GM19099 (cell line): ENCODE measurements around the gene CD302.

Experiments used
- POLR2A ChIP-seq: IDR thresholded peaks from 3 replicates; pipeline ENCODE4 v1.6.1; 2011; ENCODE audit warnings: low read depth; ENCODE audit not compliant: insufficient read length; ENCODE audit errors: extremely low read depth

Gene CD302

DNA sequence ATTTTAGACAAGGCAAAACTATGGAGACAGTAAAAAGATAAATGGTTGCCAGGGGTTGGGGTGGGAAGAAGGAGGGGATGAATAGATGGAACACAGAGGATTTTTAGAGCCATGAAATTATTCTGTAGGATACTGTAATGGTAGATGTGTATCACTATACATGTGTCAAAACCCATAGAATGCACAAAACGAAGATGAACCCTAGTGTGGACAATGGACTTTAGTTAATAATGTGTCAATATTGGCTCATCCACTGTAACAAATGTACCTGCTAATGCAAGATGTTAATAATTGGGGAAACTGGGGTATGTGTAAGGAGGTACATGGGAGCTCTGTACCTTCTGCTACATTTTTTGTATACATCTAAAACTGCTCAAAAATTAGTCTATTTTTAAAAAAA, 1.8 kb upstream of the CD302 start:
- TF ChIP-seq POLR2A = no peak

DNA sequence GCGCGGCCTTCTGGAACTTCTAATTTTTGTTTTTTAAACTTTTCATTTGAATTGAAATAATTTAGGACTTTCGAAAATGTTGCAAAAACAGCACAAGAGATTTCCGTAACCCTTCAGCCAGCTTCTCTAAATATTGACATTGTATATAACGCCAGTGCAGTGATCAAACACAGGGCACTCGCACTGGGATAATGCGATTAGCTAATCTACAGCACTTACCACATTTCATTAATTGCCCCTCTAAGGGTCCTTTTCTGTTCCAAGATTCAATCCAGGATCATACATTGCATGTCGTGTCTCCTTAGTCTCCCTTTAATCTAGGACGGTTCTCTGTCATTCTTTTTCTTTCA, 343 bp upstream of the CD302 start:
- no peak for TF ChIP-seq POLR2A

DNA sequence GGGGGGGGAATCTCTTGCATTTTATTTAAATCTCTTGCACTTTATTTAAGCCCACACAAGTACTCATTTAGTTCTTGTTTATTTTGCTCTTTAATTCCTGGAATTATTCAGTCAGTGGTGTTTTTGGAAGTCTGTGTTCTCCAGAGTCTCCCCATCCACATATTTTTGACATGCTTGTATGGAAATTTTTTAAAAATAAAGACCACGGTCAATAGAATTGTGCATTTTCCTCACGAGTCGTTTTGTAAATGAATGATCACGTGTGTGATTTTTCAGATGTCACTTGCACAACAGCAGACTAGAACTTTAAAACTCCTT, 824 bp downstream of the CD302 start:
- TF ChIP-seq POLR2A = no peak

DNA sequence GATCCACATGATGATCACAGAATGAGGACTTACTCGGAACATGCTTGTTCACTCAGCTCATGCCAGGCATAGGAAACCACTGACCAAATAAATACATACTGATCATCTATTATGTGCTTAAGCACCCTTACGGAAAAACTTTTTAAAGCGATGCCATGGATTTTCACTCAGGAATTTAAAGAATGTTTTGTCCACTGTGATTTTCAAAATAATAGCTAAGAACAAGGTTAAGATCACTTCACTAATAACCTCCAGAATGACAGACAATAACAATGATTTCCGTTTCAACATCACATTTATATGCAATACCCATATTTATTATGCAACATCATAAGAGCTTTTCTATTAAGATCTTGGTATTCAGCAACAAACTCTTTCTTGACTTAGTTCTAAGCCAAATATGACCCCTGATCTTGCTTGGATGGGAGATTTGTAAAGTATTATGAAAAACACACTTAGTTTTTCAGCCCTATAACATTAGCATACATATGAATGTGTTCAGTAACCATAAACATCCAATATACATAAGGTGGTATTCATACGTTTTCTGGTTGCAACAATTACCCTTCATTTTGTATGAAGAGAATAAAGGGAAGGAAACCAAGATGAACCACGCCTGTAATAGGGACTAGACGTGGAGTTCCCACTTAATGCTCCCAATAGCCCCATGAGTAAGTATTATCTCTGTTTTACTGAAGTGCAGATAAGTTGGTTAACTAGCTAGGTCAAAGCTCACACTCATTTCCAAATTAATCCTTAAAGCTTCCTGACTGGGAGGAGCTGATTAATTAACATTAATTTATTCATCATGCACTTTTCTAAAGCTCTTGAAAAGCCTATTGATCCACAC, 1.9 kb downstream of the CD302 start:
- no peak for TF ChIP-seq POLR2A

DNA sequence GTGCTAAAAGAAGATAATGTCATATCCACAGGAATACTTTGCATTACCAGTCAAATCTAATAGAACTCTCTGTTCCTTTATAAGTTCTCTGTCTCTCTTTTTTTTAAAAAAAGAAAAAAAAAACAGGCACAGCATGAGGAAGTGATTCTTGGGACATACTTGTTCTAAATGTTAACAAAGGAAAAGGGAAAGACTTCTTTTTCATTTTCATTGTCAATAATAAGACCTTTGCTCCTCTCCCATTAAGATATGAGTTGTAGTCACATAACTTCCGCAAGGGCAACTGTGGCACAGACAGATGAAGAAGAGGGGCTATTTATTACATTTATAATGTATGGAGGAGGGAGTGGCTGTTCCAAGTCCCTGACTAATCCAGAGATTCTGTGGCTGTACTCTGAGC, 4.7 kb downstream of the CD302 start:
- no peak for TF ChIP-seq POLR2A

DNA sequence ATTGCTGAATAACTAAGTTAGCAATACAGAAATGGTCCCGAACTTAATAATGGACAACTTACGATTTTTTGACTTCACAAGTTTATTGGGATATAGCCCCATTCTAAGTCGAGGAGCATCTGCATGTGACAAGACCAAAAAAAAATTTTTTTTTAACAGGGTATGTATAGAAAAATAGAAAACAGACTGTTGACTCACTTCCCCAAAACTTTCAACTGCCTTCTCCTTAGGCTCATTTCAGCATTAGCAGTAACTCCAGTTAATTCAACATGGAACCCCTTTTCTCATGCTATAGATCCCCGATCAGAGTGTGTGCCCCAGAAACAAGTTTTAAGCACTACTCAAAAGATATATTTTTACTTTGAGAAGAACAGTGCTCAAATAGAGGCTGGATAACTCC, 5.4 kb downstream of the CD302 start:
- TF ChIP-seq POLR2A = no peak

DNA sequence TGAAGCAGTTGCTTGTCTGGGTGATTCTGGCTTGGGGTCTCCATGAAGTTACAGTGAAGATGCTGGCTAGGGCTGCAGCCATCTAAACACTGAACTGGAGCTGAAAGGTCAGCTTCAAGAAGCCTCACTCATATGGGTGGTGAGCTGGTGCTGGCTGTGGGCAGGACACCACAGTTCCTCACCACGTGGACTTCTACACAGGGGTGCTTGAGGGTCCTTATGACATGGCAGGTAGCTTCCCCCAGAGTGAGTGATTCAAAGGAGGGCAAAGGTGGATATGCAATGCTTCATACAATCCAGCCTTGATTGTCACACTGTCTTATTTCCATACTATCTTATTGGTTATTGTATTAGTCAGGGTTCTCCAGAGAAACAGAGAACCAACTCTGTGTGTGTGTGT, 6.0 kb downstream of the CD302 start:
- TF ChIP-seq POLR2A = no peak

DNA sequence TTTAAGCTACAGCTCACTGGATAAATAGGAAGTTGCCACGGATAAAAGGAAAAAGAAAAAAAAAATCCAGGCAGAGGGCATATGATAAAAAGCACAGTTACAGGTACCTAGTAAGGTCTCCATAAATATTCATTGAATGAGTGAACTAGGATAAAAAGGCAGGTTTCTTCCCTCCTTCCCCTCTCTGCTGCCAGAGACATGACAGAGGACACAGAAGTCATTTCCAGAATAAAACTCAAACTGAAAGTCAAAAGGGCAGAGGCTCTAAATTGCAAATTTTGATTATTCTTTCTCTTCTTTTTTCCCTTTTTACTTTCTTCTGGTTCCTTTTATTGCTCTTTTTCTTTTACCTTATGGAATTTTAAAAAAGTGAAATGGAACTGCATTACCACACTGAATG, 7.7 kb downstream of the CD302 start:
- no peak for TF ChIP-seq POLR2A

DNA sequence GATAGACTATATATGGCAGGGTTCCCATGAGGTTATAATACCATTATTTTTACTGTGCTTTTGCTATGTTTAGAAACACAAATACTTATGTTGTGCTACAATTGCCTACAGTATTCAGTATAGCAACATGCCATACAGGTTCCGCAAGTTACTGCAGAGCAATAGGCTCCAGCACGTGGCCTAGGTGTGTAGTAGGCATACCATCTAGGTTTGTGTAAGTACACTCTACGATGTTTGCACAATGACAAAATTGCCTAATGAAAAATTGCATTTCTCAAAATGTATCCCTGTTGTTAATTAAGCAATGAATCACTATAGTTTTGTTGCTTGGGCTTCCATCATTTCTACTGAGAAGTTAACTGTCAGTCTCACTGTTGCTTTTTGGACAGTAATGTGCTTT, 9.8 kb downstream of the CD302 start:
- no peak for TF ChIP-seq POLR2A

DNA sequence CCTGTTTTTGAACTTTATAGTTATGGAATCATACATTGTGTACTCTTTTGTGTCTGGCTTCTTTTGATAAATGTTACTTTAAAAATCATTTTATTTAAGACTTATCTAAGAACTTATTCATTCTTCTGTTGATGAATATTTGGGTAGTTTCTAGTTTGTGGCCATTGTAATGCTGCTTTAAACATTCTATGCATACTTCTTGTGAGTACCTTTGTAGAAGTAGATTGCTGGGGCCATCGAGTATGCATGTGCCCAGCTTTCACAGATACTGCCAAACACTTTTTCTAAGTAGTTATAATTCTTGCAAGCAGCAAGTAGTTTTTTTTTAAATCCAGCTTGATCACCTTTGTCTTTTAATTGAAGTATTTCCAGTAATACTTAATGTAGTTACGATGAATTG, 11.1 kb downstream of the CD302 start:
- no peak for TF ChIP-seq POLR2A

DNA sequence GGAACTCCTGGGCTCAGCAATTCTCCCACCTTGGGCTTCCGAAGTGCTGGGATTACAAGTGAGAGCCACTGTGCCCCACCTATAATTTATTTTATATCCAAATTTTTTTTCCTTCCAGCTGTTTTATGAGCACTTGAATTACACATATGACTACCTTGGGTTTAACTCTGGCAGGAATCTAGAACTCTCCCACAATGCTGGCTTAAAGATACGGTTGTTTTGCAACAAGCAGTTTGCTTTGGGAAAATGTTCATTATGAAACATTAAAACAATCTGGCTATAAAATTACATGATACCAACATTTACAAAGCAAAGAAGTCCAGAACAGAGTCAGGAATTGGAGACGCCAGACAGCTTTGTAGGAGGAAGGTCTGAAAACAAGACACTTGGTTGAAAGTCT, 12.8 kb downstream of the CD302 start:
- no peak for TF ChIP-seq POLR2A

DNA sequence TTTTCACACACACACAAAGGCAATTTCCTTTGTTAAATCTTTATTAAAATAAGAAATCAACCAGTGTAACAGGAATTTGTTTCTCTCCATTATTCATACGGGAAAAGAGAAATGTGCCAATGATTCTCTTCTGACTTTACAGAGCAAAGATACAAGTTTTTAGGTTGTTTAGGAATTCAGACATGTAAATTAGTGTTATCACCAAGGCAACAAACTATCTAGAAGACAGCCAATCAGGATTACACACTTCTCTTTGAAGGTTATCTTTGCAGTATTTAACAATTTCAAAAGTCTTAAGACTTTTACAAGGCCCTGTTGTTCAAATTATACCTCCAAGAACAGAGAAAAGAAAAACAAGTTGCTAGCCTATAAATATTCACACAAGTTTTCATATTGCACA, 14.5 kb downstream of the CD302 start:
- TF ChIP-seq POLR2A = no peak

DNA sequence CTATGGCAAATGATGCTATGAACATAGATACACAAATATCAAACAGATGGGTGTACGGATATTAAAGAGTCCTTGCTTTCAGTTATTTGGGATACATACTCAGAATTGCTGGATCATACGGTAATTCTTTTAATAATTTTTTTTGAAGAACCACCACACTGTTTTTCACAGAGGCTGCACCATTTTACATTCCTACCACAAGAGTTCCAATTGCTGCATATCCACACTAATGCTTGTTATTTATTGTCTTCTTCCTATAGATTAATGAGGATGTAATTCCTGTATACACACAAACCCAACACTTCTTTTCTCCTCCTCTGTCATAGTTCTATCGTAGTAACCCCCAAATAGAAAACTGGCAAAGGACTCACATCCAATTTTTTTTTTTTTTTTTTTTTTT, 21.7 kb downstream of the CD302 start:
- TF ChIP-seq POLR2A = no peak

DNA sequence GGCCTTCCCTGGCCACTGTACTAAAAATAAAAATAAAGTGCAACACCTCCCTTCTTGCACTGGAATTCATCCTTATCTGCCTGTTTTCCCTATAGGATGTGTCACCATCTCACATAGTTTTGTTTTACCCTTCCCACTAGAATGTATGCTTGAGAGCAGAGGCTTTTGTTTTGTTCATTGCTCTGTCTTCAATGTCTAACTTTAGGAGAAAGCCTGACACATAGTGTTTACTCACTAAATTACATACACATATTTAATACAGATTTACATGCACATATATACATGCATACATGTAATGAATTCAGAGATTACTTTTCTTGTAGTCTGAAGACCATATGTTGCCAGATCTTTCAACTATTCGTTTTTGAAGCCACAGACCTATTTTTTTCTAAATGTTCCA, 23.0 kb downstream of the CD302 start:
- TF ChIP-seq POLR2A = no peak

DNA sequence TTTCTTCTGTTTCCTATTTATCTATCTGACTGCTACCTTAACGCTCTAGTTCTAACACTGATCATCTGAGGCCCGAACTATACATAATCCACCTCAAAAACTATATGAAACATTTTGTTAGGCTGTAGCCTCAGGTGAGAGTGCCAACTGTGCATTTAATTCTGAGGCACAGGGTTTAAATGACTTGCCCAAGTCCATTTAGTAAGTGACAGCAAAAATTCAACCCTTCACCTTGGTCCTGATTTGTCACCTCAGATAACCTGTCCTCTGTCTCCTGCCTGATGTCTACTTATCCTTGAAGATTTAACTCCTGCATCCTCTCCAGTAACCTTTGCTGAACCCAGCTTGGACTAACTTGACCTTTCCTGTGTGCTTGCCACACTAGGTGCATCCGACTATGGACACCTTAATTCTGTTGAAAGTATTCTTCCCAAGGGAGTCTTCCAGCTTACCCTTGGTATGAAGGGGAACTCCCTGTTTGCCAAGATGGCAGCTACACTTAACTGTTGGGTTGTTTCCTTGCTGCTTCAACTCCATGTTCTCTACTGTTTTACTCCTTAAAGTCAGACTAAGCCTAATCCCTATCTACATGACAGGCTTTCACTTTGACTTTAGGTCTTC, 23.5 kb downstream of the CD302 start:
- peak; percentile 23 for TF ChIP-seq POLR2A

DNA sequence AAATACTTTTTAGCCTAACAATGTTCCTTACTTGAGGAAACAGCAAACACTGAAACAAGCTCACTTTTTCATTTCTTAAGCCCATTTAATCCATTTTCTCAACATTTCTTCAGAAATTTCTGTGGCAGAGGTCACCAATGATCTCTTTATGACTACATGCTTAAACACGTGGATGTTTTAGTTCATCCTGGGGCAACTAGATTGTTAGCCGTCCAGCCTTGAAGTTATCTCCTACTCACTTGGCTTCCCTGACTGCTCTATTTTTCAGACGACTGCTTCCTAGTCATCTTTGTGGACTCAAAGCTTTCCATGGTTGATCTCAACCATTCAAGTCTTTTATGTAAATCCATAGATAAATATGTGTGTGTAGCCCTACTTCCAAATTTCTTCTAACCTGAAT, 24.1 kb downstream of the CD302 start:
- no peak for TF ChIP-seq POLR2A

DNA sequence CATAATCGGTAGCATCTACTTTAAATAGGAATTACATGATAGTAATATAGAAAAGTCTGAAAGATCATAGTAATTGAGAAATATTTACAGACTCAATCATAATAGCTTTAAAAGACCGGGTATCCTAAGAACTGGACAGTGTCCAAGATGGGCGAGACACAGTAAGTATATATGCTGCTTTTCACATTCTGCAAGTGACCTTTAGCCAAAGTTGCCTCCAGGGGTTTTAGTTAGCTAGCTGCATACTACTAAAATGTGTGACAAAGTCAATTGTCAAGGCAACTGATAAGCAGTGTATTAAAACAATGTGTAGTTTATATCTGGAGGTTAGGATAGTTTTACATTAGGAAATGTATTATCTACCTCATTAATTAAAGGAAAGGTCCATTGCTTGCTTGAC, 24.6 kb downstream of the CD302 start:
- no peak for TF ChIP-seq POLR2A
